Measurements from ENCODE around the gene MED12L.

- TF ChIP-seq POLR2AphosphoS5 (IDR thresholded peaks at IDR 0.05; ENCODE audit: low read depth, low read length) = no peak
- no peak for TF ChIP-seq TAF1 (IDR thresholded peaks at IDR 0.05; ENCODE audit: borderline replicate concordance, insufficient read depth, low read length)
Measured at GRCh38 chr3:151074256-151074655, 11.2 kb upstream of the MED12L start.
